Smooth muscle cell (in vitro differentiated cells): ENCODE measurements around the gene C1orf185. TPM values are rescaled to one million over a fixed set of nuclear protein-coding genes. Genes with fewer than 3 reads are reported as not detected.

ENCODE experiments used
- DNase-seq: peaks from one replicate; lab custom pipeline; 2025; ENCODE audit not compliant: unreplicated experiment; lab: John Stamatoyannopoulos, UW
- H2AFZ ChIP-seq: fragments of 200-600 bp; sonication (generic); 2 replicates; pipeline ENCODE4 v1.6.0; 2016; ENCODE audit warnings: antibody characterized with exemption, low read depth, mild to moderate bottlenecking
- H3F3A ChIP-seq: fragments of 200-600 bp; sonication (generic); 2 replicates; pipeline ENCODE4 v1.6.0; 2017; ENCODE audit warnings: antibody characterized with exemption, low read depth
- H3K27ac ChIP-seq: fragments of 200-600 bp; sonication (generic); 2 replicates; pipeline ENCODE4 v1.5.1; 2016; ENCODE audit warnings: low read depth, mild to moderate bottlenecking
- H3K27me3 ChIP-seq: fragments of 200-600 bp; sonication (generic); 2 replicates; pipeline ENCODE4 v1.6.1; 2016; ENCODE audit warnings: low read depth, mild to moderate bottlenecking
- H3K36me3 ChIP-seq: fragments of 200-600 bp; sonication (generic); 2 replicates; pipeline ENCODE4 v1.5.1; 2016; ENCODE audit warnings: low read depth
- H3K4me1 ChIP-seq: fragments of 200-600 bp; sonication (generic); 2 replicates; pipeline ENCODE4 v1.5.1; 2016; ENCODE audit warnings: low read depth
- H3K4me2 ChIP-seq: fragments of 200-600 bp; sonication (generic); 2 replicates; pipeline ENCODE4 v1.6.0; 2016; ENCODE audit warnings: mild to moderate bottlenecking
- H3K4me3 ChIP-seq: fragments of 200-600 bp; sonication (generic); 2 replicates; pipeline ENCODE4 v1.5.1; 2016; ENCODE audit warnings: mild to moderate bottlenecking
- H3K79me2 ChIP-seq: fragments of 200-600 bp; sonication (generic); 2 replicates; pipeline ENCODE4 v1.6.0; 2016; ENCODE audit warnings: low read depth, mild to moderate bottlenecking
- H3K9ac ChIP-seq: fragments of 200-600 bp; sonication (generic); 2 replicates; pipeline ENCODE4 v1.6.0; 2016; ENCODE audit warnings: low read depth
- H3K9me3 ChIP-seq: fragments of 200-600 bp; sonication (generic); replicated peaks from 2 replicates; pipeline ENCODE4 v1.5.1; 2016; ENCODE audit warnings: low read depth
- H4K20me1 ChIP-seq: fragments of 200-600 bp; sonication (generic); 2 replicates; pipeline ENCODE4 v1.6.0; 2016; ENCODE audit warnings: low read depth
- WGBS: methylation state at CpG from one replicate; pipeline ENCODE4 v1.1.7; 2016; ENCODE audit warnings: low lambda C conversion rate; 5-methylcytosine and 5-hydroxymethylcytosine counted together
- polyA plus RNA-seq: library from polyadenylated mRNA; unstranded; fragments of >200 nt; fragmentation: Nextera tagmentation; extraction: Ambion mirVana; gene quantifications from 2 replicates; pipeline ENCODE4 v1.2.1, GENCODE V29; 2016
- total RNA-seq: library from RNA; depleted of rRNA; stranded (reverse); fragments of >200 nt; gene quantifications from 2 replicates; pipeline ENCODE4 v1.2.3, GENCODE V29; 2014
- TF ChIP-seq, protein P1 (sequence below): fragments of 200-600 bp; sonication (generic); IDR thresholded peaks from 2 replicates; pipeline ENCODE4 v1.5.1; 2017; ENCODE audit warnings: borderline replicate concordance, mild to moderate bottlenecking, antibody characterized with exemption; ENCODE audit not compliant: insufficient read depth, poor library complexity, severe bottlenecking

C1orf185 gene
- total RNA-seq = not detected in 2 replicates
- not detected in 2 replicates for polyA plus RNA-seq

DNA sequence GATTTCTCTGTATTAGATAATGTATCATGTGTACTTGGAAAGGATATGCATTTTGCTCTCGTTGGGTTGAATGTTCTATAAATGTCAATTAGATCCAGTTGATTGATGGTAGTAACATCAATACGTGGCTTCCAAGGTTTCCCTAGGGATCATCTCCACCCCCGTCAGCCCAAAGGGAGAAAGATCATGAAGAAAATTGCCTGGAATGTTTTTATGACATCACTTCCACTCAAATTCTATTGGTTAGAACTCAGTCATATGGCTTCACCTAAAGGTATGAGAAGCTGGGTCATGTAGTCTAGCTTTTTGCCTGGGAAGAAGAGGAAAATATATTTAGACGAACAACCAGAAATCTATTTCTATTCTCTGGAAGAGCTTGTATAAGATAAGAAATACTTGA is at the start of gene C1orf185:
Gene C1orf185 (plus strand): TSS at position 253 of the 400 bp plus-strand sequence. CDS start 6 bp downstream, at position 259.
- TF ChIP-seq, protein P1, sequence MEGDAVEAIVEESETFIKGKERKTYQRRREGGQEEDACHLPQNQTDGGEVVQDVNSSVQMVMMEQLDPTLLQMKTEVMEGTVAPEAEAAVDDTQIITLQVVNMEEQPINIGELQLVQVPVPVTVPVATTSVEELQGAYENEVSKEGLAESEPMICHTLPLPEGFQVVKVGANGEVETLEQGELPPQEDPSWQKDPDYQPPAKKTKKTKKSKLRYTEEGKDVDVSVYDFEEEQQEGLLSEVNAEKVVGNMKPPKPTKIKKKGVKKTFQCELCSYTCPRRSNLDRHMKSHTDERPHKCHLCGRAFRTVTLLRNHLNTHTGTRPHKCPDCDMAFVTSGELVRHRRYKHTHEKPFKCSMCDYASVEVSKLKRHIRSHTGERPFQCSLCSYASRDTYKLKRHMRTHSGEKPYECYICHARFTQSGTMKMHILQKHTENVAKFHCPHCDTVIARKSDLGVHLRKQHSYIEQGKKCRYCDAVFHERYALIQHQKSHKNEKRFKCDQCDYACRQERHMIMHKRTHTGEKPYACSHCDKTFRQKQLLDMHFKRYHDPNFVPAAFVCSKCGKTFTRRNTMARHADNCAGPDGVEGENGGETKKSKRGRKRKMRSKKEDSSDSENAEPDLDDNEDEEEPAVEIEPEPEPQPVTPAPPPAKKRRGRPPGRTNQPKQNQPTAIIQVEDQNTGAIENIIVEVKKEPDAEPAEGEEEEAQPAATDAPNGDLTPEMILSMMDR = no peak
- Histone ChIP-seq H3F3A (no peaks in the 10 kb centered on the region), H3K79me2 (no peaks in the 10 kb centered on the region), H3K9me3 (no peaks in the 10 kb centered on the region), H3K4me3 (no peak within 1 kb of the TSS), H4K20me1 (no peaks in the 10 kb centered on the region), H3K9ac (no peak within 1 kb of the TSS), H3K4me1 (no peaks in the 10 kb centered on the region), H3K4me2 (no peak within 1 kb of the TSS), H3K27ac (no peak within 1 kb of the TSS), H3K27me3 (no peaks in the 10 kb centered on the region), H3K36me3 (no peaks in the 10 kb centered on the region), H2AFZ (no peak within 1 kb of the TSS)
- 70% methylated on average over 4 of the region's 4 CpGs for WGBS
- DNase-seq = no peak

DNA sequence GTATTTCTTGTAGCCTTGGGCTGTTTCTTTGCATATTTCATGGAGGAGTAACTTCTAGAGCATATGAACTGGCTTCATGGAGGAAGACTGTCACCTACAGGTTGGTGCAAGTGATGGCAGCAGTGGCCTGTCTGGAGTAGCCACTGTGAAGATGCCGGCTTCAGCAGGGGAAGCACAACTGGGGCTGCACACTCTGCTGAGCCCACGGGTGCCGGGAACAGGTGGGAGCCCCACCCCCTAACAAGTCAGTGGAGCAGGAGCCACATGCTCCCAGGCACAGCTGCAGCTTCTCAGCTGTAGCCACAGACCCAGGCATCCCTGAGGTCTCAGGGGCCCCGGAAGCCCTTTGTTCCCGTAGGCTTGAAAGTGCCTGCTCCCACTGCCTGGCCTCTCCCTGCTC is 43.2 kb upstream of the C1orf185 start:
- H3K4me2 ChIP-seq = no peak overlapping the region
- H3K9ac ChIP-seq = no peak overlapping the region
- no peak overlapping the region for H2AFZ ChIP-seq
- TF ChIP-seq, protein P1 = peak; percentile 29
- no peak overlapping the region for H3K4me3 ChIP-seq
- H4K20me1 ChIP-seq = no peaks in the 10 kb centered on the region
- WGBS = 91% methylated on average over 5 of the region's 5 CpGs
- no peaks in the 10 kb centered on the region for H3F3A ChIP-seq
- H3K4me1 ChIP-seq = no peaks in the 10 kb centered on the region
- no peak for DNase-seq
- H3K27ac ChIP-seq = no peak overlapping the region
- H3K9me3 ChIP-seq = no peaks in the 10 kb centered on the region
- H3K36me3 ChIP-seq = no peaks in the 10 kb centered on the region
- no peaks in the 10 kb centered on the region for H3K79me2 ChIP-seq
- peaks cover 6% of the 10 kb centered on the region for H3K27me3 ChIP-seq

DNA sequence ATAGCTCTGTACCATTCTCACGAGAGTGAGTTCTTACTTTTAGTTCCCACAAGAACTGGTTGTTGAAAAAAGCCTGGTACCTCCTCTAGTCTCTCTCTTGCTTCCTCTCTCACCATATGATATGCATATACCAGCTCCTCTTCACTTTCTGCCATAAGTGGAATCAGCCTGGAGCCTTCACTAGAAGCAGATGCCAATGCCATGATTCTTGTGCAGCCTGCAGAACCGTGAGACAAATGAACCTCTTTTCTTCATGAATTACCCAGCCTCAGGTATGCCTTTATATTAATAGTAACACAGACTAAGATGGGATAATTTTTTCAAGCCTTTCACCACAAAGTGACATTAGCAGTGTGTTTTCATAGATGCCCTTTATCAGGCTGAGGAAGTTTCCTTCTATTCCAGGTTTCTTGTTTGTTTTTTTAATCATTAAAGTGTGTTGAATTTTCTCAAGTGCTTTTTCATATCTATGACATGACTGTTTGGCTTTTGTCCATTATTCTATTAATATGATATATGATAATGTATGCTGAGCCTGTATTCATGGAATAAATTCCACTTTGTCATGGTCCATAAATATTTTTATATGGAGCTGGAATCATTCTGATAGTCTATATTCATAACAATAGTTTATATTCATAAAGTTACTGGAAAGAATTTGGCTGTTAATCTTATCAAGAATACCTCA is 40.7 kb upstream of the C1orf185 start:
- Histone ChIP-seq H4K20me1 (no peaks in the 10 kb centered on the region), H3K36me3 (no peaks in the 10 kb centered on the region), H3K27me3 (peaks cover 6% of the 10 kb centered on the region), H2AFZ (no peak overlapping the region), H3F3A (no peaks in the 10 kb centered on the region), H3K9me3 (no peaks in the 10 kb centered on the region), H3K9ac (no peak overlapping the region), H3K4me1 (no peaks in the 10 kb centered on the region), H3K27ac (no peak overlapping the region), H3K4me3 (no peak overlapping the region), H3K79me2 (no peaks in the 10 kb centered on the region), H3K4me2 (no peak overlapping the region)
- WGBS = 69% methylated on average over 2 of the region's 2 CpGs
- DNase-seq = no peak
- TF ChIP-seq, protein P1 = no peak

DNA sequence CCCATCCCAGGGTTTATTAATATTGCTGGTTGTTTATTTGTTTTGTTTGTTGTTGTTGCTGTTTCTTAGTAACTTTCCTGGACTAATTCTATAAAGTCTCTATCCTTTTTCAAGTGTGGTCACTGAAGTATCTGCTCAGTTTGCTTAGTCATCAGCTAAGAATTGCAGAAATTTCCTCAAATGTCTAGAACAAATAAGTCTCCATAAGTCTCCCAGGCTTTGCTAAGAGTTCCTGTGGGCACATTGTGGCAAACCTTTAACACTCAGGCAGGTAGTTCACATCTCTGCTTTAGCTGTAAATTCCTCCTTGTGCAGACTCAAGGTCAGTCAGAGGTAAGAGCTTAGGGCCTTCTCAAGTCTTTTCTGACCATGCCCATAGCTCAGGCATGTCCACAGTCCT is 38.9 kb upstream of the C1orf185 start:
- Histone ChIP-seq H3K27me3 (peaks cover 6% of the 10 kb centered on the region), H3K36me3 (no peaks in the 10 kb centered on the region), H3K27ac (peak overlapping the region; percentile 92), H4K20me1 (no peaks in the 10 kb centered on the region), H3K79me2 (no peaks in the 10 kb centered on the region), H2AFZ (no peak overlapping the region), H3K4me3 (no peak overlapping the region), H3K9me3 (no peaks in the 10 kb centered on the region), H3F3A (no peaks in the 10 kb centered on the region), H3K4me2 (peak overlapping the region; percentile 20), H3K4me1 (no peaks in the 10 kb centered on the region), H3K9ac (peak overlapping the region; percentile 79)
- TF ChIP-seq, protein P1 = no peak
- DNase-seq = no peak
